CD4-positive, alpha-beta T cell treated with Interleukin-10 for 1 hour (primary cell): ENCODE data around the gene TANGO6.

Experiments used
- DNase-seq: peaks from one replicate; pipeline ENCODE4 v3.0.0-alpha.2; 2020

TANGO6 gene

GRCh38 chr16:69064124-69064763 is 220.9 kb downstream of the TANGO6 start:
- no peak for DNase-seq

GRCh38 chr16:69064764-69065313 is 221.5 kb downstream of the TANGO6 start:
- no peak for DNase-seq

- DNase-seq, result no peak
These were observed 226.2 kb downstream of the TANGO6 start for GRCh38 chr16:69069504-69069903.

GRCh38 chr16:69071036-69071435 is 227.7 kb downstream of the TANGO6 start:
- DNase-seq, result no peak

GRCh38 chr16:69072640-69072974 is 229.3 kb downstream of the TANGO6 start:
- no peak for DNase-seq

- DNase-seq, result no peak
These were observed 229.9 kb downstream of the TANGO6 start for GRCh38 chr16:69073181-69073702.

- no peak for DNase-seq
These were observed 233.9 kb downstream of the TANGO6 start for GRCh38 chr16:69077251-69077650.

- DNase-seq, result no peak
These were observed 234.7 kb downstream of the TANGO6 start for GRCh38 chr16:69078073-69078472.

- DNase-seq, result no peak
These were observed 236.4 kb downstream of the TANGO6 start for GRCh38 chr16:69079697-69080096.

- no peak for DNase-seq
These were observed 240.1 kb downstream of the TANGO6 start for GRCh38 chr16:69083306-69083941.

GRCh38 chr16:69084289-69084688 is 241.0 kb downstream of the TANGO6 start:
- DNase-seq, result no peak

- DNase-seq, result no peak
These were observed 241.8 kb downstream of the TANGO6 start for GRCh38 chr16:69085032-69085695.

GRCh38 chr16:69087161-69087581 is 243.8 kb downstream of the TANGO6 start:
- no peak for DNase-seq

- DNase-seq, result no peak
These were observed 245.4 kb downstream of the TANGO6 start for GRCh38 chr16:69088684-69089083.

GRCh38 chr16:69089091-69089910 is 246.0 kb downstream of the TANGO6 start:
- DNase-seq, result no peak

- no peak for DNase-seq
These were observed 250.6 kb downstream of the TANGO6 start for GRCh38 chr16:69093974-69094373.

GRCh38 chr16:69094501-69094900 is 251.2 kb downstream of the TANGO6 start:
- no peak for DNase-seq

- DNase-seq, result no peak
These were observed 251.9 kb downstream of the TANGO6 start for GRCh38 chr16:69095193-69095592.

GRCh38 chr16:69100071-69100691 is 256.9 kb downstream of the TANGO6 start:
- no peak for DNase-seq

- peak; percentile 15 for DNase-seq
These were observed 262.4 kb downstream of the TANGO6 start, which contains the start of gene HAS3 for GRCh38 chr16:69105501-69106361. HAS3 (plus strand) TSS chr16:69105653; CDS start chr16:69109396, 3,743 bp downstream.
